Activated CD8-positive, alpha-beta T cell treated with anti-CD3 and anti-CD28 coated beads for 36 hours (primary cell): ENCODE data around the gene SURF4. TPM values are rescaled to one million over a fixed set of nuclear protein-coding genes. Genes with fewer than 3 reads are reported as not detected.
"Not testable (repeated sequence)": the region's sequence is repeated elsewhere in the genome, so short reads cannot be mapped to it uniquely, and the experiment has no call there.

Experiments used
- ATAC-seq: fragments of 200-7000 bp; cut with Tn5 transposase; one replicate; pipeline ENCODE4 v1.10.0; 2021; ENCODE audit warnings: mild to moderate bottlenecking, moderate library complexity
- CTCF ChIA-PET: fragments of 350-600 bp; sonication (Branson Sonifier 250); formaldehyde crosslinking; loops from one replicate; lab custom pipeline; 2021; ENCODE audit warnings: antibody characterized with exemption; lab: Charles Lee
- POLR2A ChIA-PET: fragments of 350-600 bp; sonication (Branson Sonifier 250); formaldehyde crosslinking; loops from one replicate; lab custom pipeline; 2021; ENCODE audit warnings: antibody characterized with exemption; lab: Charles Lee
- DNase-seq: peaks from one replicate; pipeline ENCODE4 v3.0.0-alpha.2; 2020
- H3K27ac Mint-ChIP-seq: one replicate; pipeline ENCODE4 v1.8.0; 2021; ENCODE audit warnings: mild to moderate bottlenecking, mixed read lengths
- H3K27me3 Mint-ChIP-seq: one replicate; pipeline ENCODE4 v1.8.0; 2021; ENCODE audit warnings: mixed read lengths
- H3K36me3 Mint-ChIP-seq: one replicate; pipeline ENCODE4 v1.8.0; 2021; ENCODE audit warnings: low read depth, mixed read lengths
- H3K4me1 Mint-ChIP-seq: one replicate; pipeline ENCODE4 v1.8.0; 2021; ENCODE audit warnings: low read depth, mixed read lengths
- H3K4me3 Mint-ChIP-seq: one replicate; pipeline ENCODE4 v1.8.0; 2021; ENCODE audit warnings: mild to moderate bottlenecking, moderate library complexity, mixed read lengths
- H3K9me3 Mint-ChIP-seq: one replicate; pipeline ENCODE4 v1.8.0; 2021; ENCODE audit warnings: mixed read lengths
- CTCF ChIP-seq: fragments of 200-600 bp; IDR thresholded peaks from one replicate; pipeline ENCODE4 v1.8.0; 2022; ENCODE audit warnings: antibody characterized with exemption, mild to moderate bottlenecking
- intact Hi-C: fragments of 100-400 bp; cut with micrococcal nuclease; formaldehyde crosslinking; loops from one replicate; pipeline ENCODE4 v1.10.0; 2022
- total RNA-seq, 2 experiments: library from RNA; stranded (reverse); gene quantifications; one replicate each; pipeline ENCODE4 v1.2.3, GENCODE V29; 2021

The SURF4 gene
- total RNA-seq, 2 experiments from 2014 or later = 219 to 239 TPM

DNA sequence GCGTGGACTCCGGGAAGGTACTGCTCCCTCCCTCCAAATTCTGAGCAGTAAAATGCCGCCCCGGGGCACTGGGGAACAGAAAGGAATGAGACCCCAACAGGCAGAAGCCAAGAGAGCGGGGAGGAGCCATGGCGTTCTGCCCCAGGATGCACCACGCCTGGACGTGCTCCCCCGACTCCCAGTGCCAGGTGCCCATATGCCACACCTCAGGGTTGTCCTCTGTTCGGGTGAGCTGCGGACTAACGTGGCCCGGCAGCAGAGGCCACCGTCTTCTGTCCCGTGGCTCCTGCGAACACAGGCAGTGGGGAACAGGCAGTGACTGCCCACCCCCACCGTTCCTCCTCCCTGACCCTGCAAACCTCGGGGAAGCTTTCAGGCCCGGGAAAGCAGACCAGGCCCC, 44.6 kb downstream of the SURF4 start:
- no peak for TF ChIP-seq CTCF
- Mint-ChIP-seq H3K4me1 (peaks cover 31% of the 10 kb centered on the region), H3K27ac (peak overlapping the region; percentile 31), H3K9me3 (no peaks in the 10 kb centered on the region), H3K4me3 (no peak overlapping the region), H3K27me3 (no peaks in the 10 kb centered on the region), H3K36me3 (peaks cover 53% of the 10 kb centered on the region)
- ATAC-seq (no peak), DNase-seq (no peak)
- ChIA-PET CTCF (interaction anchor here (1.1 to 2.6 kb wide), 5 partner anchors 12 to 145 kb away, joined by 3 to 29 read pairs (median 9); partner anchors contain the start of genes MED22 and RPL7A), POLR2A (interaction anchor here (1.6 kb wide), 1 partner anchor 22 kb away, joined by 4 read pairs; no protein-coding TSS in a partner anchor)
- intact Hi-C loops = no loop called here

- peak; percentile 65 for TF ChIP-seq CTCF
- POLR2A ChIA-PET = interaction anchor here (1.2 to 1.6 kb wide), 5 partner anchors 19 to 47 kb away, joined by 3 to 11 read pairs (median 3); partner anchors contain the start of genes MED22, RPL7A and STKLD1
- not testable (repeated sequence) for H3K27ac Mint-ChIP-seq, H3K4me3 Mint-ChIP-seq, H3K9me3 Mint-ChIP-seq, H3K27me3 Mint-ChIP-seq, ATAC-seq, DNase-seq
- intact Hi-C loops = loop anchor here (5.0 kb wide), 1 partner anchor 142 kb away; no protein-coding TSS in a partner anchor
- Mint-ChIP-seq H3K4me1 (peaks cover 24% of the 10 kb centered on the region), H3K36me3 (peaks cover 38% of the 10 kb centered on the region)
- CTCF ChIA-PET = interaction anchor here (0.7 to 2.6 kb wide), 12 partner anchors 8 to 148 kb away, joined by 3 to 29 read pairs (median 5); partner anchors contain the start of genes MED22 and RPL7A
Measured at GRCh38 chr9:133329306-133330156, 46.3 kb downstream of the SURF4 start.

GRCh38 chr9:133327834-133328484, 47.9 kb downstream of the SURF4 start:
- no peaks in the 10 kb centered on the region for H3K9me3 Mint-ChIP-seq
- H3K27me3 Mint-ChIP-seq = no peaks in the 10 kb centered on the region
- DNase-seq (no peak), ATAC-seq (no peak)
- TF ChIP-seq CTCF = no peak
- H3K4me1 Mint-ChIP-seq = peaks cover 12% of the 10 kb centered on the region
- no peak overlapping the region for H3K27ac Mint-ChIP-seq
- ChIA-PET CTCF (interaction anchor here (1.0 kb wide), 1 partner anchor 142 kb away, joined by 3 read pairs; no protein-coding TSS in a partner anchor), POLR2A (no interaction called here)
- H3K36me3 Mint-ChIP-seq = peaks cover 25% of the 10 kb centered on the region
- H3K4me3 Mint-ChIP-seq = no peak overlapping the region
- intact Hi-C loops = loop anchor here (5.0 kb wide), 1 partner anchor 141 kb away; no protein-coding TSS in a partner anchor

- peaks cover 15% of the 10 kb centered on the region for H3K36me3 Mint-ChIP-seq
- H3K27ac Mint-ChIP-seq = peak overlapping the region; percentile 32
- ATAC-seq, DNase-seq, H3K4me1 Mint-ChIP-seq, POLR2A ChIA-PET, H3K9me3 Mint-ChIP-seq, H3K4me3 Mint-ChIP-seq, H3K27me3 Mint-ChIP-seq: not testable (repeated sequence)
- CTCF ChIA-PET = interaction anchor here (1.0 kb wide), 1 partner anchor 141 kb away, joined by 3 read pairs; no protein-coding TSS in a partner anchor
- intact Hi-C loops = loop anchor here (5.0 kb wide), 1 partner anchor 140 kb away; no protein-coding TSS in a partner anchor
Measured at GRCh38 chr9:133327021-133327420, 48.8 kb downstream of the SURF4 start.

DNA sequence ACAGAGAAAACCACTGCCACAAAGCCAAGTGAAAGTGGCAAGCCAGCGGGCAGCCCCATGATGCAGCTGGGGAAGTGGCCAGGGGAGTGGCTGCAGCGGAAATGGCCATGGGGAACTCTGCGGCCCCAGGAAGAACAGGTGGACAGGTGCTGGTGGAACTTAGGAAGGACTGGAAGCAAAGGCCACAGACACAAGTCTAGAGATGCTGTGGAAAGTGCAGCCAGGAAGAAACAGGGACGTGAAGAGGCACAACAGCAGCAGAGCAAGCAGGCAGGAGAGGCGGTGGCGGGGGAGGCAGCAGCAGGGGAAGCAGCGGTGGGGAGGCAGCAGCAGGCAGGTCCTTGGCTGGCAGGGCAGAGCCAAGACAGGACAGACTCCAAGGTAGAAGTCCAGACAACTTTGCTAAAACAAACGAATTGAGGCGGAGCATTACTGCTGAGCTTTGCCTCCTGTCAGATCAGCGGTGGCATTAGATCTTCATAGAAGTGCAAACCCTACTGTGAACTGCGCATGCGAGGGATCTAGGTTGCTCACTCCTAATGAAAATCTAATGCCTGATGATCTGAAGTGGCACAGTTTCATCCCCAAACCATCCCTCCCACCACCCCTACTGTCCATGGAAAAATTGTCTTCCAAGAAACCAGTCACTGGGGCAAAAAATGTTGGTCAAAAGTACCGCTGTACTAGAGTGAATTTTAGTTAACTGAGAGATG, 51.7 kb downstream of the SURF4 start:
- ChIA-PET CTCF (no interaction called here), POLR2A (no interaction called here)
- intact Hi-C loops = no loop called here
- no peak overlapping the region for H3K4me3 Mint-ChIP-seq
- no peak for TF ChIP-seq CTCF
- H3K27me3 Mint-ChIP-seq = no peaks in the 10 kb centered on the region
- ATAC-seq (no peak), DNase-seq (no peak)
- no peaks in the 10 kb centered on the region for H3K36me3 Mint-ChIP-seq
- H3K27ac Mint-ChIP-seq = no peak overlapping the region
- H3K9me3 Mint-ChIP-seq = no peaks in the 10 kb centered on the region
- no peaks in the 10 kb centered on the region for H3K4me1 Mint-ChIP-seq
